ENCODE measurements around the gene CSHL1.
"Not testable (repeated sequence)": the region's sequence is repeated elsewhere in the genome, so short reads cannot be mapped to it uniquely, and the experiment has no call there.

GRCh38 chr17:63874693-63875092 is 36.4 kb downstream of the CSHL1 start:
- not testable (repeated sequence) for TF ChIP-seq CTCF (IDR thresholded peaks at IDR 0.05; ENCODE audit: poor library complexity, severe bottlenecking); RAD21 (conservative IDR thresholded peaks at IDR 0.05); TAF1 (IDR thresholded peaks at IDR 0.05; ENCODE audit: low read depth); REST (IDR thresholded peaks at IDR 0.05; ENCODE audit: borderline replicate concordance); EZH2 (IDR thresholded peaks at IDR 0.05; ENCODE audit: borderline replicate concordance, insufficient read depth, low read length, poor library complexity, severe bottlenecking); POLR2AphosphoS5 (IDR thresholded peaks at IDR 0.05)
